Stimulated activated CD8-positive, alpha-beta memory T cell treated with anti-CD3 and anti-CD28 coated beads, Interleukin-15, amount 100 ng/mL, for 24 hours (primary cell): ENCODE data around the gene NOL4L.

Experiments used
- DNase-seq: peaks from one replicate; pipeline ENCODE4 v3.0.0-alpha.2; 2020; ENCODE audit warnings: low read depth

NOL4L gene

GRCh38 chr20:32444474-32445220 is 140.5 kb downstream of the NOL4L start:
- no peak for DNase-seq

- DNase-seq, result no peak
Measured at GRCh38 chr20:32443386-32443974, 141.7 kb downstream of the NOL4L start.

DNA sequence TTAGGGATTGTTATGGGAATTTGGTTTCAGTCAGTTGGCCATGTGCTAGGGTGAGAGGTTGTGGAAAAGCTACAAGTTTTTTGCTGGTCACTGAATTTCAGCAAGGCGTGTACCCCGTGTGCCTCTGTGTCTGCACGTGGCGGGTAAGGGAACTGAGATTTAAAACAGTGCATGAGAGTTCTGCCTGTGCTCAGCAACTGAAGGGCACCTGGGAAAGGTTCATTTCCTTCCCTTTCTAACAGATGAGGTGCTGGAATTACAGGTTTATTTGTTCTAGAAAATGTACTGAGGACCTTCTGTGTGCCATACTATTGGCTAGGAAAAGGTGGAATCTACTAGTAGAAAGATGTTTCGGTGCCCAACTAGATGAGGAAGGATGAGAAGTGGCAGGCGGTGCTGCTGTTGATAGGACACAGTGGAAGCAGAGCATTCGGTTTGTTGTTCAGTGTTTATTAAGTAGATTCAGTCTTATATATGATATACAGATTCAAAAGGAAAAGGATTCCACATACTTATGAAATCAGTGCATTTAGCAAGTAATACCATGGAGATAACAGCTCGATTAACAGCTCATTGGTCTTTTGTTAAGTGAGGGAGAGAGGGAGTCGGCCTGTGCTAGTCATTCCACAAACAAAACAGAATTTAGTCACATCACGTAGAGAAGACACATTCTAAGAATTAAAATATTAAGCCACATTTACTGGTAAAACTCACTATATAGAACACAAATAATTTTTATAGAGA is 142.3 kb downstream of the NOL4L start:
- DNase-seq, result no peak

GRCh38 chr20:32441638-32442037 is 143.5 kb downstream of the NOL4L start:
- no peak for DNase-seq

DNA sequence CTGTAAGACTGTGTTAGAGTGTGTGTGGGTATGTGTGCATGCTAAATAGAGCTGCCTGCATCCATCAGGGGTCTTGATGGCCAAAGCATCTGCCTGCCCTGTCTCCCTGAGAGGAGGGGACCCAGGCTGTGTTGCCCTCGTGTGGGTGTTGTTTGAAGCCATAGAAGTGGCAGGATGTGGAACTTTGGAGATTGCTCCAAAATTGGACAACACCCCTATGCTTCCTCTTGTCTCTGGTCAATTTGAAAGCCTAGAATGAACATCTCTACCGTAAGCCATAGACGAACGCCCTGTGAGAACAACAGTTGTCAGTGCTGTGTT is 144.4 kb downstream of the NOL4L start:
- DNase-seq, result no peak

DNA sequence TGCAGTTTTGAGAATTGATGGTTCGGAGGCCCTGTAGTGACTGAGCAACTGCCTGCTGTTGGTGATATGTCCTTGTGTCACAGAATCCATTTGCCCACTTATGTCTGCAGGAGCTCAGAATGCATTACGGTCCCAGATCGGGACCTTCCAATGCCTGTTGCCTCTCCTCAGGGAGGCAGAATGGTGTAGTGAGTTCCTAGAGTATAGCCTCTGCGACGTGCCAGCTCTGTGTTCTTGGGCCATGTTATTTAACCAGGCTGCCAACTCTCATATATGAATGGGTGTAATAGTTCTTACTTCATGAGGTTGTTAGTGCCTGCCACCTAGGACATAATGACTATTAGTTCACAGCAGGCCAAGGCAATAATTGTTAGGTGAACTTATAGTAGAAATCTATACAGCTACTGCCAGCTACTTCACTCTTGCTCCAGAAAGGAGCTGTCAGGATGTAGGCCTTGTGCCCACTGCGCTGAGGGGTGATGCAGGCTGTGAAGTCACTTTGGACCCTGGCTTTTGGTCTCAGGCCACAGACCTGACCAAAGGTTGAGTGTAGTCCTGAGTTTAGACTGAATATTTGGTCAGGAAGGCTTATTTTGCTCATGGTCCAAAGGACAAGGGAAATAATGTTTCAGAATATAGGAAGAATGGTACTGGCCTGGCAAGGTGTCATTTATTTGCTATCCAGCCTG is 144.9 kb downstream of the NOL4L start:
- no peak for DNase-seq

- DNase-seq, result no peak
Measured at GRCh38 chr20:32439132-32439829, 145.9 kb downstream of the NOL4L start.

- DNase-seq, result no peak
Measured at GRCh38 chr20:32438331-32438858, 146.7 kb downstream of the NOL4L start.

- no peak for DNase-seq
Measured at GRCh38 chr20:32437391-32438074, 147.6 kb downstream of the NOL4L start.

DNA sequence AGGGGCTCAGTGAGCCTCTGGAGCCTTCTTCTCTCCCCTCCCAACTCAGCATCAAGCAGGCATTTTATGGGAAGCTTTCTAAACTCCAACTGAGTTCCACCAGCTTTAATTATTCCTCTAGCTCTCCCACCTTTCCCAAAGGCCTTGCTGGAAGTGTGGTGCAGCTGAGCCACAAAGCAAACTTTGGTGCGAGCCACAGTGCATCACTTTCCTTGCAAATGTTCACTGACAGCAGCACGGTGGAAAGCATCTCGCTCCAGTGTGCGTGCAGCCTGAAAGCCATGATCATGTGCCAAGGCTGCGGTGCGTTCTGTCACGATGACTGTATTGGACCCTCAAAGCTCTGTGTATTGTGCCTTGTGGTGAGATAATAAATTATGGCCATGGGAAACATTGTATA is 148.2 kb downstream of the NOL4L start:
- no peak for DNase-seq

GRCh38 chr20:32436142-32436861 is 148.8 kb downstream of the NOL4L start:
- no peak for DNase-seq

DNA sequence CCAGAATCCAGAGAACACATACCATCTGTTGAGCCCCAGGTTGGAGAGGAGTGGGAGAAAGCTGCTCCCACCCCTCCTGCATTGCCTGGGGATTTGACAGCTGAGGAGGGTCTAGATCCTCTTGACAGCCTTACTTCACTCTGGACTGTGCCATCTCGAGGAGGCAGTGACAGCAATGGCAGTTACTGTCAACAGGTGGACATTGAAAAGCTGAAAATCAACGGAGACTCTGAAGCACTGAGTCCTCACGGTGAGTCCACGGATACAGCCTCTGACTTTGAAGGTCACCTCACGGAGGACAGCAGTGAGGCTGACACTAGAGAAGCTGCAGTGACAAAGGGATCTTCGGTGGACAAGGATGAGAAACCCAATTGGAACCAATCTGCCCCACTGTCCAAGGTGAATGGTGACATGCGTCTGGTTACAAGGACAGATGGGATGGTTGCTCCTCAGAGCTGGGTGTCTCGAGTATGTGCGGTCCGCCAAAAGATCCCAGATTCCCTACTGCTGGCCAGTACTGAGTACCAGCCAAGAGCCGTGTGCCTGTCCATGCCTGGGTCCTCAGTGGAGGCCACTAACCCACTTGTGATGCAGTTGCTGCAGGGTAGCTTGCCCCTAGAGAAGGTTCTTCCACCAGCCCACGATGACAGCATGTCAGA is 149.6 kb downstream of the NOL4L start:
- no peak for DNase-seq

DNA sequence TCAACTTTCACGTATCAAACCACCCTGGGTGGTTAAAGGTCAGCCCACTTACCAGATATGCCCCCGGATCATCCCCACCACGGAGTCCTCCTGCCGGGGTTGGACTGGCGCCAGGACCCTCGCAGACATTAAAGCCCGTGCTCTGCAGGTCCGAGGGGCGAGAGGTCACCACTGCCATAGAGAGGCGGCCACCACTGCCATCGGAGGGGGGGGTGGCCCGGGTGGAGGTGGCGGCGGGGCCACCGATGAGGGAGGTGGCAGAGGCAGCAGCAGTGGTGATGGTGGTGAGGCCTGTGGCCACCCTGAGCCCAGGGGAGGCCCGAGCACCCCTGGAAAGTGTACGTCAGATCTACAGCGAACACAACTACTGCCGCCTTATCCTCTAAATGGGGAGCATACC is 150.7 kb downstream of the NOL4L start:
- no peak for DNase-seq

DNA sequence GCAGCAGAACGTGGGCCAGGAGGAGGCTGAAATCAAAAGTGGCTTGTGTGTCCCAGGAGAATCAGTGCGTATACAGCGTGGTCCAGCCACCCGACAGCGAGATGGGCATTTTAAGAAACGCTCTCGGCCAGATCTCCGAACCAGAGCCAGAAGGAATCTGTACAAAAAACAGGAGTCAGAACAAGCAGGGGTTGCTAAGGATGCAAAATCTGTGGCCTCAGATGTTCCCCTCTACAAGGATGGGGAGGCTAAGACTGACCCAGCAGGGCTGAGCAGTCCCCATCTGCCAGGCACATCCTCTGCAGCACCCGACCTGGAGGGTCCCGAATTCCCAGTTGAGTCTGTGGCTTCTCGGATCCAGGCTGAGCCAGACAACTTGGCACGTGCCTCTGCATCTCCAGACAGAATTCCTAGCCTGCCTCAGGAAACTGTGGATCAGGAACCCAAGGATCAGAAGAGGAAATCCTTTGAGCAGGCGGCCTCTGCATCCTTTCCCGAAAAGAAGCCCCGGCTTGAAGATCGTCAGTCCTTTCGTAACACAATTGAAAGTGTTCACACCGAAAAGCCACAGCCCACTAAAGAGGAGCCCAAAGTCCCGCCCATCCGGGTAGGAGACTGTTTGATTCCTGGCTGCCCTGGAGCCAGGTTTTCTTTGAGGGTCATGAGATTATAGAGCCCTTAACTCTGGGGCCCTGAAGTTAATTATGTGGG is 151.7 kb downstream of the NOL4L start:
- no peak for DNase-seq

- DNase-seq, result no peak
Measured at GRCh38 chr20:32432277-32432676, 152.9 kb downstream of the NOL4L start.

GRCh38 chr20:32431457-32431856 is 153.7 kb downstream of the NOL4L start:
- no peak for DNase-seq

- no peak for DNase-seq
Measured at GRCh38 chr20:32429745-32430360, 155.3 kb downstream of the NOL4L start.

DNA sequence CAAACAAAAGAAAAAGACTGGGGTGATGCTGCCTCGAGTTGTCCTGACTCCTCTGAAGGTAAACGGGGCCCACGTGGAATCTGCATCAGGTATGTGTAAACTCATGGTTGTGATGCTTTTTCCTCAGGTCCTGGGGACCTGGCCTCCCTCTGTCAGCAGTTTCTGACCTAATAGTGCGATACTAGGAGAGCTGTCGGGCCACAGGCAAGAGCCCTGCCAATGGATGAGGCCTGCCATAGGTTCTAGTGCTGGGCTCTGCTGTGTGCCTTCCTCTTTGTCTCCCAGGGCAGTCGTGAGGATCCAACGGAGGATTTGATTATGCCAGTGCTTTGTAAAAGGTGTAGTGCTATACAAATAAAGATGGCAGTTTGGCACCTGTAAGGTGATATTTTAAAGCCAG is 155.8 kb downstream of the NOL4L start:
- DNase-seq, result no peak

GRCh38 chr20:32427996-32428395 is 157.1 kb downstream of the NOL4L start:
- DNase-seq, result no peak
